GM23338 (cell line): ENCODE results near the gene ZNF778. TPM values are rescaled to one million over a fixed set of nuclear protein-coding genes. Genes with fewer than 3 reads are reported as not detected.

Experiments used
- ATAC-seq: fragments of 200-7000 bp; cut with Tn5 transposase; 3 replicates; pipeline ENCODE4 v1.9.1; 2020
- DNase-seq: peaks from one replicate; pipeline ENCODE4 v3.0.0-alpha.2; 2015; ENCODE audit warnings: low spot score
- H2AFZ ChIP-seq: fragments of 200-600 bp; sonication (generic); 2 replicates; pipeline ENCODE4 v1.8.0; 2016; ENCODE audit warnings: antibody characterized with exemption, mild to moderate bottlenecking, moderate library complexity
- H3F3A ChIP-seq: fragments of 200-600 bp; sonication (generic); replicated peaks from 2 replicates; pipeline ENCODE4 v1.8.0; 2017; ENCODE audit warnings: antibody characterized with exemption, mixed run types, low read depth
- H3K27ac ChIP-seq: fragments of 200-600 bp; sonication (generic); 2 replicates; pipeline ENCODE4 v1.6.1; 2016; ENCODE audit warnings: low read depth
- H3K27me3 ChIP-seq: fragments of 200-600 bp; sonication (generic); 2 replicates; pipeline ENCODE4 v1.8.0; 2016; ENCODE audit warnings: mild to moderate bottlenecking, mixed run types, moderate library complexity; ENCODE audit not compliant: insufficient read depth
- H3K36me3 ChIP-seq: fragments of 200-600 bp; sonication (generic); 2 replicates; pipeline ENCODE4 v1.8.0; 2016; ENCODE audit warnings: mild to moderate bottlenecking; ENCODE audit not compliant: insufficient read depth
- H3K4me1 ChIP-seq: fragments of 200-600 bp; sonication (generic); 2 replicates; pipeline ENCODE4 v1.8.0; 2016; ENCODE audit warnings: mild to moderate bottlenecking, moderate library complexity; ENCODE audit not compliant: insufficient read depth
- H3K4me2 ChIP-seq: fragments of 200-600 bp; sonication (generic); 2 replicates; pipeline ENCODE4 v1.7.1; 2017; ENCODE audit warnings: mixed run types
- H3K4me3 ChIP-seq: fragments of 200-600 bp; sonication (generic); 2 replicates; pipeline ENCODE4 v1.6.1; 2016; ENCODE audit warnings: mixed run types
- H3K79me2 ChIP-seq: fragments of 200-600 bp; sonication (generic); replicated peaks from 2 replicates; pipeline ENCODE4 v1.8.0; 2017; ENCODE audit warnings: mild to moderate bottlenecking; ENCODE audit not compliant: insufficient read depth
- H3K9me2 ChIP-seq: fragments of 200-600 bp; sonication (generic); 2 replicates; pipeline ENCODE4 v1.8.0; 2017; ENCODE audit not compliant: insufficient read depth
- H4K20me1 ChIP-seq: fragments of 200-600 bp; sonication (generic); replicated peaks from 2 replicates; pipeline ENCODE4 v1.8.0; 2017; ENCODE audit warnings: mild to moderate bottlenecking; ENCODE audit not compliant: insufficient read depth
- H3K27ac Mint-ChIP-seq: 2 replicates; pipeline ENCODE4 v1.8.0; 2020; ENCODE audit warnings: inconsistent platforms, mild to moderate bottlenecking, moderate library complexity, mixed read lengths
- H3K27me3 Mint-ChIP-seq: 3 replicates; pipeline ENCODE4 v1.8.0; 2022; ENCODE audit warnings: low read depth, mild to moderate bottlenecking, moderate library complexity, mixed read lengths, inconsistent platforms; ENCODE audit not compliant: insufficient read depth, poor library complexity
- H3K36me3 Mint-ChIP-seq: 3 replicates; pipeline ENCODE4 v1.8.0; 2021; ENCODE audit warnings: low read depth, mild to moderate bottlenecking, inconsistent platforms, moderate library complexity, mixed read lengths
- H3K4me1 Mint-ChIP-seq: 3 replicates; pipeline ENCODE4 v1.8.0; 2020; ENCODE audit warnings: mild to moderate bottlenecking, inconsistent platforms, mixed read lengths
- H3K4me3 Mint-ChIP-seq: 3 replicates; pipeline ENCODE4 v1.8.0; 2021; ENCODE audit warnings: moderate library complexity, mild to moderate bottlenecking, inconsistent platforms, mixed read lengths
- H3K9me3 Mint-ChIP-seq: 3 replicates; pipeline ENCODE4 v1.8.0; 2020; ENCODE audit warnings: moderate library complexity, mild to moderate bottlenecking, inconsistent platforms, mixed read lengths
- CREB1 ChIP-seq: fragments of 250-450 bp; sonication (Bioruptor Pico); IDR thresholded peaks from 2 replicates; pipeline ENCODE4 v1.5.0; 2020; ENCODE audit warnings: low read depth, mild to moderate bottlenecking, moderate library complexity
- CTCF ChIP-seq, 2 experiments: fragments of 200-600 bp in 1 of 2; sonication (generic) in 1 of 2; conservative IDR thresholded peaks; 2 replicates each; pipeline versions ENCODE4 v1.5.1 to v1.6.1; 2016 to 2017; ENCODE audit warnings: antibody characterized with exemption in 2 of 2, low read depth in 2 of 2, mild to moderate bottlenecking in 2 of 2, moderate library complexity in 1 of 2
- ETS1 ChIP-seq: IDR thresholded peaks from 2 replicates; pipeline ENCODE4 v1.6.1; 2016; ENCODE audit warnings: antibody characterized with exemption
- EZH2 ChIP-seq: fragments of 200-600 bp; sonication (generic); IDR thresholded peaks from one replicate; pipeline ENCODE4 v1.8.0; 2017; ENCODE audit warnings: antibody characterized with exemption, mild to moderate bottlenecking, low read depth; ENCODE audit not compliant: unreplicated experiment
- EZH2phosphoT487 ChIP-seq: fragments of 200-600 bp; sonication (generic); IDR thresholded peaks from one replicate; pipeline ENCODE4 v1.8.1; 2018; ENCODE audit warnings: antibody characterized with exemption; ENCODE audit not compliant: unreplicated experiment
- JUNB ChIP-seq: IDR thresholded peaks from one replicate; pipeline ENCODE4 v1.6.1; 2016; ENCODE audit warnings: antibody characterized with exemption; ENCODE audit not compliant: unreplicated experiment
- NANOG ChIP-seq: IDR thresholded peaks from 2 replicates; pipeline ENCODE4 v1.6.1; 2016; ENCODE audit warnings: antibody characterized with exemption, borderline replicate concordance
- POLR2AphosphoS5 ChIP-seq: IDR thresholded peaks from 2 replicates; pipeline ENCODE4 v1.6.1; 2016; ENCODE audit warnings: antibody characterized with exemption, low read depth
- REST ChIP-seq: IDR thresholded peaks from one replicate; pipeline ENCODE4 v1.6.1; 2018; ENCODE audit warnings: antibody characterized with exemption; ENCODE audit not compliant: unreplicated experiment
- STAT1 ChIP-seq: IDR thresholded peaks from one replicate; pipeline ENCODE4 v1.6.1; 2016; ENCODE audit warnings: antibody characterized with exemption; ENCODE audit not compliant: unreplicated experiment
- ZNF114 ChIP-seq: fragments of 250-450 bp; sonication (Bioruptor Pico); IDR thresholded peaks from 2 replicates; pipeline ENCODE4 v1.5.0; 2020; ENCODE audit warnings: mild to moderate bottlenecking, moderate library complexity
- ZNF331 ChIP-seq: fragments of 250-450 bp; sonication (Bioruptor Pico); IDR thresholded peaks from 2 replicates; pipeline ENCODE4 v1.5.0; 2020; ENCODE audit warnings: low read depth, mild to moderate bottlenecking, moderate library complexity
- ZNF462 ChIP-seq: fragments of 250-450 bp; sonication (Bioruptor Pico); IDR thresholded peaks from 2 replicates; pipeline ENCODE4 v1.5.0; 2020; ENCODE audit warnings: mild to moderate bottlenecking, moderate library complexity
- polyA plus RNA-seq: library from polyadenylated mRNA; unstranded; fragments of >200 nt; fragmentation: Nextera tagmentation; extraction: Ambion mirVana; gene quantifications from 2 replicates; pipeline ENCODE4 v1.2.1, GENCODE V29; 2016
- total RNA-seq: library from RNA; depleted of rRNA; stranded (reverse); fragments of >200 nt; shearing (Covaris generic); gene quantifications from 2 replicates; pipeline ENCODE4 v1.2.3, GENCODE V29; 2014

Gene ZNF778
- total and polyA plus RNA-seq, 2 experiments from 2014 or later = 7.9 to 43.4 TPM

GRCh38 chr16:89174055-89174827 is 43.3 kb upstream of the ZNF778 start:
- peak overlapping the region; percentile 50; the same call in 1 of the 2 replicates for H3K27ac ChIP-seq
- peak overlapping the region; percentile 60 for H3K4me2 ChIP-seq
- Mint-ChIP-seq H3K9me3 (no peaks in the 10 kb centered on the region), H3K27me3 (peaks cover 14% of the 10 kb centered on the region), H3K4me3 (no peak overlapping the region), H3K4me1 (peaks cover 13% of the 10 kb centered on the region), H3K36me3 (no peaks in the 10 kb centered on the region), H3K27ac (no peak overlapping the region)
- H3K36me3 ChIP-seq = no peaks in the 10 kb centered on the region
- no peak overlapping the region for H3K4me3 ChIP-seq
- no peaks in the 10 kb centered on the region for H3K27me3 ChIP-seq
- TF ChIP-seq ZNF331 (CRISPR knock-in tag) (no peak), ETS1 (no peak), NANOG (no peak), ZNF462 (CRISPR knock-in tag) (no peak), CREB1 (CRISPR knock-in tag) (no peak), POLR2AphosphoS5 (no peak), STAT1 (no peak), CTCF (conservative IDR thresholded peaks at IDR 0.05; ENCODE audit: low read depth in 2 of 2) (no peak), JUNB (no peak), EZH2phosphoT487 (no peak), EZH2 (no peak), REST (no peak), ZNF114 (CRISPR knock-in tag) (no peak)
- H3K9me2 ChIP-seq = no peaks in the 10 kb centered on the region
- no peaks in the 10 kb centered on the region for H3K79me2 ChIP-seq
- no peak overlapping the region for H2AFZ ChIP-seq
- DNase-seq (peak; percentile 61), ATAC-seq (no peak; the same call in 2 of the 3 replicates)
- H3K4me1 ChIP-seq = peaks cover 12% of the 10 kb centered on the region
- H4K20me1 ChIP-seq = no peaks in the 10 kb centered on the region
- H3F3A ChIP-seq = no peaks in the 10 kb centered on the region
